Endometrial microvascular endothelial cells (primary cell): ENCODE measurements around the gene SUMO3. TPM values are rescaled to one million over a fixed set of nuclear protein-coding genes. Genes with fewer than 3 reads are reported as not detected.

ENCODE experiments used
- in situ Hi-C: cut with HindIII; loops from 2 replicates; pipeline ENCODE4 v1.10.0; 2017; ENCODE audit warnings: low sequenced_read_pairs, low pct_unique_long_range_greater_than_20kb; ENCODE audit errors: inconsistent ontology term
- total RNA-seq: library from RNA; depleted of rRNA; stranded (reverse); fragments of >200 nt; gene quantifications from one replicate; pipeline ENCODE4 v1.2.3, GENCODE V29; 2015; ENCODE audit errors: inconsistent ontology term

SUMO3 gene
- total RNA-seq, 1 donor from 2014 or later, result 82.4 TPM

DNA sequence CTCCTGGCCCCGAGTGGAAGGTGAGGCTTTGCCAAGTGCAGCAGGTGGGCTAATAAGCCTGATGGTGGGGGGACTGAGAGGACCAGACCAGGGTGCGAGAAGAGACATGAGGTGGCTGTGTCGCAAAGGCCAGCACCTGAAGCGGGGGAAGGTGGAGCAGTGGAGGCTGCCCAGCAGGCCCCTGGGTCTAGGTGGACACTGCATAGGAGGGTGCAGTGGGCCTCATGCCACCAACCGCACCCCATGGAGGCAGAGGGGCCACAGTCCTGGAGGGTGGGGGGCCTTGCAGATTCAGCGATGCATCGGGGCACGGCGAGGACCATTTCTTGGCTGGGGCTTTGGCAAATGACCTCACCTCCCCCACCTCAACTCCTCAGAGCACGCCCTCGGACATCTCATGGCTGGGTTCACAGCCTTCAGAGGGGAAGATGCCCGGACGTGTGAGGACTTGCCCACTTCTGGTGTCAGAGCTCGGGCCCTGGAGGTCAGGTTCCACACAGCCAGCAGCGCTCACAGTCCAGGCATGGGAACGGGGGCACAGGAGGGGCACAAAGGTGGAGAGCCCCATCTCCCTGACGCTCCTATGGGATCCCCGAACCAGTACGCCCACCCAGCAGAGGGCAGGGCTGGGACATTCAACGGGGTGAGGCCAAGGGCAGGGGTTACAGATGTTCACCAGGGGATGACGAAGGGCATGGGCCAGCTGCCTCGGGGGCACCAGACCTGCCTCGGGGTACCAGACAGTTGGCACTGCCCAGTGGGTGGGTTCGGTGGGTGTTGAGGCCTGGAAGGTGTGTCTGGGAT, 51.6 kb downstream of the SUMO3 start:
- in situ Hi-C loops, result no loop called here

DNA sequence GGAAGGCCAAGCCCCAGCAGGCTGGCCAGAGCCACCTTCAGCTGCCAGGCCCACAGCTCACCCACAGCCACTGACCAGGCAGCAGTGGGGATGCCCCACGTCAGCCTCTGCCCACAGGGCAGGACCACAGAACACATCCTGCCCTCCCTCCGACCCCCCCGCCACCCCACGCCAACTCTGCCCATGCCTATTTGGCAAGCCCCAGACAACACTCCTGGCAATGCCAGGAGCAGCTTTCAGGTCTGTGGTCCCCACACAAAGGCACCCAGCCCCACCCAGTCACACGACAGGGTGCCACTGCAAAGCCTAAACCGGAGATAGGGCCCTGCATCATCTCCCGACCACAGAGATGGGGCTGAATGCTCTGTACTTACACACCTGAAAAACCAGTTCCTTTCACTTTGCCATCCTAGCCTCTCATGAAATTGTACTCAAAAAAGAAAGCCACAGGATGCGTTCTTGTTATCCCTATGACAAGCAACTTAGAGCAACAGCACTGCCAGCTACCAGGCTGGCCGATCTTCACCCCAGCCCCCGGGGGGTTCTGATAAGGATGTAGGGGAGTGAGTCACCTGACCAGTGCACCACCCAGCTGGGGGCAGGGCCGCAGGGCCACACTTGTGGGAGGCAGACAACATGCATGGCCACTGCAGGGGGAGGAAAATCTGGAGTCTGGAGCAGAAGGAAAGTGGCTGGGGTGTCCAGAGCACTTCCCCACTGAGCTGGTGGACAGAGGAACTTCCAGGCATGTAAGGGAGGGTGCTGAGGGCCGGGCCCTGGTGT, 52.4 kb downstream of the SUMO3 start:
- in situ Hi-C loops, result no loop called here

DNA sequence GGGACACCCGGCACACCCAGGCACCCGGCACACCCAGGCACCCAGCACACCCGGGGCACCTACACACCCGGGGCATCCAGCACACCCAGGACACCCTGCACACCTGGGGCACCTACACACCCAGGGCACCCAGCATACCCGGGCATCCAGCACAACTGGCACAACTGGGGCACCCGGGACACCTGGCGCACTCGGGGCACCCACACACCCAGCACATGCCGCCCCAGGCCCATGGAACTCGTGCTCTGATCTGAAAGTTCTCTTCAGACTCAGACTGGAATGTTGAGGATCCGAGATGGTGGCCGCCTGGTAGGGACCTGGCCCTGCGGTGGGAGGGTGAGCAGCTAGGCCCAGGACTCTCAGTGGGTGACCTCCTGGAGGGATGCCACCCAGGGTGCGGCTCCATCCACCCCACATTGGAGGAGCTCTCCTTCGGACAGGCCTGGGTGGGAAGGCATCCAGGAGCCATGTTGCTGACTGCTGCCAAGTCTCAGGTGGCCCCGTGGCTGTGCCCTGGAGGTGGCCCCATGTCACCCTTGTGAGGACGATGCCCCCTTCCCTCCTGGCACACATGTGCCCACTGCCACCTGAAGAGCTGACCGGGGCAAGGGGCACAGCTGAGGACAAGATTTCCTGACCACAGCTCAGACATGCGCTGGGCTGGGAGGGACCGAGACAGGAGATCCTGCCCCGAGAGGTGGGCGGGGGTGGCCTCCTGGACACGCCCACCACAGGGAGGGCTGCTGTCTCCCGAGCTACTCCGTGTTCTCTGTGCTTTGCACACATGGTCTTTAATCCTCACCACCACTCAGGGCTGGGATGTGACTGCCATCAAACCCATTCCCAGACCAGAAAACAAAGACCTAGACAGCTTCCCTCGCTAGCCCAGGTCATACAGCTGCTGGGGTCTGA, 53.3 kb downstream of the SUMO3 start:
- in situ Hi-C loops, result no loop called here

DNA sequence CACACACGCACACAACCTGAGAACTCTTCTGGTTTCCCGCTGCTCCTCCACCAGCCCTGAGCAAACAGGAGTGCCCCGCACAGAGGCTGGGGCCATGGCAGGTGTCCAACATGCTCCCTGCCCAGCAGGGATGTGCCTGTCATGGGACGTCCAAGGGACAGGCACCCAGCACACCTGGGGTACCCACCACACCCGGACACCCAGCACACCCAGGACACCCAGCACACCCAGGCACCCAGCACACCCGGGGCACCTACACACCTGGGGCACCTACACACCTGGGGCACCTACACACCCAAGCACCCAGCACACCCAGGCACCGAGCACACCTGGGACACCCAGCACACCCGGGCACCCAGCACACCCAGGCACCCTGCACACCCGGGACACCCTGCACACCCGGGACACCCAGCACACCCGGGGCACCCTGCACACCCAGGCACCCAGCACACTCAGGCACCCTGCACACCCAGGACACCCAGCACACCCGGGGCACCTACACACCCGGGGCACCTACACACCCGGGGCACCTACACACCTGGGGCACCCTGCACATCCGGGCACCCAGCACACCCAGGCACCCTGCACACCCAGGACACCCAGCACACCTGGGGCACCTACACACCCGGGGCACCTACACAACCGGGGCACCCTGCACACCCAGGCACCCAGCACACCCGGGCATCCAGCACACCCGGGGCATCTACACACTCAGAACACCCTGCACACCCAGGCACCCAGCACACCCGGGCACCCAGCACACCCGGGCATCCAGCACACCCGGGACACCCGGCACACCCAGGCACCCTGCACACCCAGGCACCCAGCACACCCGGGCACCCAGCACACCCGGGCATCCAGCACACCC, 54.2 kb downstream of the SUMO3 start:
- in situ Hi-C loops, result no loop called here

DNA sequence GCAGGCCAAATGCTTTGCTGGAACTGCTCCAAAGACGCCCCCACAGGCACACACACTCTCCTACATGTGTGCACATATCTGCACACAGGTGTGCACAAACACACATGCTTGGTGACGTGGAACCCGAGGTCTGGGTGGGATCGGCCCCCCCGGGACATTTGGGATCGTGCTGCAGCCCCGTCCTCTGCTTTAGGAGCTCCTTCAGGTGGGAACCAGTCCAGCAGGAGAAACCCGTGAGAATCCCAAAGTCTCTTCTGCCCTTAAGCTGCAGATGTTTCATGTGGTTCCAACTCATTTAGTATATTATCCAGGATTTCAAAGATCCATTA, 54.8 kb downstream of the SUMO3 start:
- in situ Hi-C loops, result no loop called here

DNA sequence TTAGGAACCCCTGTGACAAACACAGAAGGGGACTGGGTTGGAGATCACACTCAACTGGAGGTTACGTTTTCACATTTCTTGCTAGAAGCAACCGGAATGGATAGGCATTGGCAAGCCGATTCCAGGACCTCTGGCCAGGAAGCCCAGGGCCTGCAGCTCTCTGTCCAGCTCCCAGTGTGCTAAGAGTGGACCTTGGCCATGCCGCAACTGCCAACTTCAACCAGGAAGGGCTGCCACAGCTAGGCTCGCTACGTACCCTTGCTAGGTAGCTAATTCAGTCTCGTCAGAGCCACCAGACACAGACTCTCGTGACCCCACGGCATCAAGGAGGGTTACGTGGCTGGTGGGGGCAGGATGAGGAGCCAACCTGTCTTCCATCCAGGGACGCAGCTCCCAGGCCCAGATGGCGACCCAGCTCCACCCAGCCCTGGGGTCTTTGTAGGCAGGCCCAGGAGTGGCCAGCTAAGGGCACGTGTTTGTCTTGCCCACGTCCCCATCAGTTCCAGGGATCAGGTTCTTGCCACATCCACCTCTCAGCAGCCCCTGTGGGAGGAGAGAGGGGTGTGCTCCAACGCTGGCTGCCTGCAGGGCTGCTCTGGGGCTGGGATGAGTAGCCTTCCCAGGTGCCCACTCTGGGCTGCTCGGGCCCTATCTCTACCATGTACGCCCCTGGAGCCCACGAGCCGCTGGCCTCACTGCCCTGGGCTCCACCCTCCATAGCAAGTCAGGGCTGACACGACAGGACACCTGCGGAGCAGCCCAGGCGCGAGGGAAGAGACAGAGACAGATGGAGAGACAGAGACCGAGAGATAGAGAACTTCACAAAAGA, 55.4 kb downstream of the SUMO3 start:
- in situ Hi-C loops, result no loop called here

DNA sequence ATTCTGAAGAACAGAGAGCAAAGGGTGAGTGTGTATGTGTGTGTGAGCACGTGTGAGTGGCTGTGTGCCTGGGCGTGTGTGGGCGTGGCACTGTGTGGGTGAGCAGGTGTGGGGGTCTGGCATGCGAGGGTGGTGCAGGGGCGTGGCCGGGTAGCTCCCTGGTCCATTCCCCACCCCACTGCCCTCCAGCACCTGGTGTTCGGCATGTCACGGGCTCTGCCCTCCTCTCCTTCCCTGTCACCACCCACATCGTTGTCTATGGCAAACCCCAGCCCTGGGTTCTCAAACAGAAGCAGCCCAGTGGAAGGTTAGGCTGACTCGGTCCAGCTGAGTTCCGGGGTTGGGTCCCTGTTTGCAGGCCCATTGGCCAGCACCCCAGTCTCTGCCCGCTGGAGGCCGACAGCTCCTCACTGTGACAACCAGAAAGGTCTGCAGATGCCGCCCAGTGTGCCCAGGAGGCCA, 56.1 kb downstream of the SUMO3 start:
- in situ Hi-C loops, result no loop called here

DNA sequence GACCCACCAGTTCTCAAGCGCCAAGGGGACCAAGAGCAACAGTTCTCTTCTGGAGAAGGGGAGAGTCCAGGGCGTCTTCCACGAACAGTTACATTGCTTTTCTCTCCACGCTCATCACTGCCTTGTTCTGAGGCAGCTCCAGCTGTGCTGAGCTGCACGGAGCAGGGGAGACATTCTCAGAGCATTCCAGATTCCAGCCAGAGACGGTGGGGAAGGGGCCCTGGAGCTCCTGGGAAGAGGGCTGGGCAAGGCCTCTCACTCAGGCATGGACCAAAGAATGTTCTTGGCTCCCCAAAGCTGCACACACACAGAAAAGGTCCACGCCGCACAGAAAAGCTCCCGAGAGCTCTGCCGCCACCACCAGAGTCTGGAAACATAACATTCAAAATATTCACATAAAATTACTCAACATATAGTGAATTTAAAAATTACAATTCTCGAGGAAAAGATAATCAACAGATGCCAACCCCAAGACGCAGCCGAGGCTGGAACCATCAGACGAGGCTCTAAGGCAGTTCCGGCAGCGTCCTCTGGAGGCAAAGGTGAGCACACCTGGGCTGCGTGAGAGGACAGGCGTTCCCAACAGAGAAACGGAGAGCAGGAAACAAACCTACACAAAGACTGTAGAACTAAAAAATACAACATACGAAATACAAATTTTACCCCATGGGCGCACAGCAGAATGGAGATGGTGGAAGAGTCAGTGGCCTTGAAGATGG, 56.7 kb downstream of the SUMO3 start:
- in situ Hi-C loops, result no loop called here

DNA sequence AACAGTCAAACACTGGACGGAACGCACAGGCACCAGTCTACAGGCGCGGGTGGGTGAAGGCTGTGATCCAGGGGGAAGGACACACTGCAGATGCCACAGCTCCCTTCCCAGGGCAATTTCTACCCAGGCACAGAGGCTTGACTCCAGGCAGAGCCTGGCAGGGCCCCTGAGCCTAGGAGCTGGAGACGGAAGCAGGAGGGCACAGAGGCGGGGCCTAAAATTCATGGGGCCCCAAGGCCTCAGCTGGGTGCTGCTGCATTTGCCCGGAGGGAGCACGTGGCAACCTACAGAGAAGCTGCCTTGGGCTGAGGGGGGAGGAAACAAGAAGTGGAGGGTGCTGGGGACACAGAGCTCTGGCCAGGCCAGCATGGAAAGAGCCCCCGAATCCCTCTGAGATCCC, 57.5 kb downstream of the SUMO3 start:
- in situ Hi-C loops, result no loop called here

DNA sequence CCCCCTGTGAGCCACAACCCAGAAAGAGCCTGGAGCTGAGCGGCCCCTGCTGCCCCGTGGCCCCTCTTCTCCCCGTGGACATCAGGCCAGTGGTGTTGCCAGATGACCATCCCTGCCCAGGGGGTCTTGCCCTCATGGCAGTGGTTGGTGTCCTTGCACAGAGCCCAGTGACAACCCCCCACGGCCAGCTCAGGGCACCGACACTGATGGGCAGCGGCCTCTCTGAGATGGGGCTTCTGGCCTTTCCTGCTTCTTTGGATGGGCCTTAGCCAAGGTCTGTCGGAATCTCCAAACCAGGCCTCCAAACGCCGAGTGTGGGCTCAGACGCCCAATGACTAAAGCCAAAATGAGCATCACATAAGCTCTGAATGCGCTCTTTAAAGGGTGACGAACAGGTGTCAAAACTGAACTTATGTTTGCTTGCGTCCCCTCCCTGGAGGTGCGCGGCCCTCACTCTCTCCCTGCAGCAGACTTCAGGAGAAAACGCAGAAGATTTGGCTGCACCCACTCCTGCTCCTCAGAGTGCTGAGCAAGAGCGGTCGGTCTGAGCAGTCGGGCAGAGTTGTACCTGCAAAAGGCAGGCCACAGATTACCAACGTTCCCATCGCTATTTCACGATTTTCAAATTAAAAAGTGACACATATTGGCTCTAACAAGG, 58.1 kb downstream of the SUMO3 start:
- in situ Hi-C loops, result no loop called here

DNA sequence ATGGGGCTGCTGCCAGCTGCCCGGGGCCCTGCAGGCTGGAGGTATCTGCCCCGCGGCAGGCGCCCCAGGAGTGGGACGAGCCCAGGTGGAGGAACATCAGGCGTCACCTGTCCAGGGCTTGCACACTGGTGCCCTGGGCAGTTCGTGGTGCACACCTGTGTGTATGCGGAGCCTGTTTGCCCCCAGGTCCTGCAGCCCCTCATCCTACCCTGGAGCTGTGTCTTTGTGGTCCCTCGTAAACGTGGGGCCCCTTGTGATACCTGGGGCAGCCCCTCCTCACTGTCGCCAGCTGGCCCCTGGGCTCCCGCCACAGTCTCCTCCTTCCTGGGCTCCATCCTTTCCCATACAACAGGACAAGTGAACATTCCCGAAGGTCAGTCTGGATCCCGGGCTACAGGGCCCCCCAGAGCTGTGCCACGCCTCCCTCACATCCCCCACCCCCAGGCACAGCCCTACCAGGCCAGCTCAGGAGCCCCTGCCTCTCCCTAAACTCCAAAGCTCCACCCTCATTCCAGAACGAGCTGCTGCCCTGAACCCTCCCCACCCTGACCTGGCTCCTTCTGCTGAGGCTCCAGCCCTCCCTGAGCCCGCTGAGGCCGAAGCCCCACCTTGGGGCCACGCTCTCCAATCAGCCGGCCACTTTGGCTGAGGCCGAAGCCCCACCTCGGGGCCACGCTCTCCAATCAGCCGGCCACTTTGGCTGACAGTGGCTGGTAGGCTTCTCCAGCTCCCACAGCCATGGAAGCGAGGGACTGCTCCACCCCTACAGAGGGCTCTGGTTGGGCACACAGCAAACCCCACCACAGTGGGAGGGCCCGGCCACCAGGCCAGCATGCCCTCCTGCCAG, 58.9 kb downstream of the SUMO3 start:
- in situ Hi-C loops, result no loop called here

DNA sequence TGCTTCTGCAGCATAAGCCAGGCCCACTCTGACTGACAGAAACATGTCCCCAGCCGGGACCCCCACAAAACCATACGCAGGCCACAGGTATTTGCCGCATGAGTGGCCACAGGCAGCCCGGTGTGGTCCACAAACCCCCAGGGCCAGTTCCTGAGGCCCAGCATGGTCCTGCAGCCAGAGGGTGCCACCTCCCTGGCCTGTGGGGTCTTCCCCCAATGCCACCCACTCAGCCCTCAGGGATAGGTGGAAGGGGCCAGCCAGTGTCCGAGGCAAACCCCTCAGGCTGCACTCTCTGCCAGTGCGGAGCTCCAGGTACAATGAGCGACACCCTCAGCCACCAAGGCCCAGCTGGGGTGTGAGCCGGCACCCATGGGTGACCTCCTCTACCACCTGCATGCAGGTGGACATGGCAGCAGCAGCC, 59.7 kb downstream of the SUMO3 start:
- in situ Hi-C loops, result no loop called here

DNA sequence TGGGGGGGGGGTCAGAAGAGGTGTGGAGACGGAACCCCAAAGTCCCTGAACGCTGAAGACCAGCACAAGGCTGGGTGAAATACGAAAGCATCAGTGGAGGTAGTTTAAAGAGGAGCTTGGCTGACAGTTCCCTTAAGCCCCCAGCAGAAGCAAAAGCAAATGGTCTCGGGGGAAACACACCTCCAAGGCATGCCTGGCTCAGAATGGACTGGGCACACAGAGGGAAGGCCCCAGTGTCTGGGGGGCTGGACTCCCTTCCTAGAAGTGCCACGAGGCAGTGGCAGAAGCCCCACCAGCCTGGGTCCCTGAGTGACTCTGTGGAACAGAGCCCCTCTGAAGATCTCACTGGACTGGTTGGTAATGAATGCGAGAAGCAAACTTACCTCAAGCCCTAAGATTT, 60.1 kb downstream of the SUMO3 start:
- in situ Hi-C loops, result no loop called here

DNA sequence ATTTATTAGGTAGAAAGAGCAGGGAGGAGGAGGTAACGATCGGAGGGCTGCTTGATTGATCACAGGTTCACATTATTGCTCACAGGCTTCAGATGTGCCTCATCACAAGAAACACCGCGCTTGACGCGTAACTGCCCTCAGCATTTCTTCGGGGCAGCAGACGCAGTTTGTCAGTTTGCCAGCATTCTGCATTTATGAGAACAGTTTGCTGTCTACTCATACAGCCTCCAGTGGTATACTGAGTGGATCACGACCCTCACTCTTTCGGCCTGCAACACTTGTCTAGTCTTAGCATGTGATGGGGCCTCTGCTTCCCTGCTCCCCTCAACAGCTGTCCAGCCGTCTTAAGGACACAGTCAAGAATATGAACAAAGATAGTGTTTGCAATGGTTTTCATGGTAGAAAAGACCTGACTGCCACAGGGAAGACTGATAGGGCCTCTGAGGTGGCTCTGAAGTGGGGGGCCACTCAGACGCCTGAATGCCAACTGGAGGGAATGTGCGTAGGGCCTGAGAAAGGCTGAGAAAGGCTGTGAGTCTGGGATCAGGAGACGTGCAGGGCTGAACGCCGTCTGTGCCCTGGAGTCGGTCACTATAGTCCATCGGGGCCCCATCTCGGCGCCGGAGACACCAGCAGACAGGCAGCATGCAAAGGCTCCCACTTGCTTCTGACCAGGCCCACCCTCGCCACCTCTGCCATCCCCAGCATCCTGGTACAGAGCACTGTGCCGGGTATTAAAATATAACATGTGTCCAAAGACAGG, 61.3 kb downstream of the SUMO3 start:
- in situ Hi-C loops, result no loop called here
